A549 (cell line): ENCODE measurements around the gene ADIG.

Experiments used
- BHLHE40 ChIP-seq: IDR thresholded peaks from 2 replicates; pipeline ENCODE4 v1.6.1; 2012; ENCODE audit warnings: low read depth, low read length, inconsistent platforms
- CTCF ChIP-seq: fragments of >200 bp; sonication (Bioruptor Twin); formaldehyde crosslinking; IDR thresholded peaks from 3 replicates; pipeline ENCODE4 v1.5.1; 2016
- E2F6 ChIP-seq: IDR thresholded peaks from 2 replicates; pipeline ENCODE4 v1.6.1; 2012; ENCODE audit warnings: low read depth, borderline replicate concordance
- ELK1 ChIP-seq: fragments of 150-350 bp; IDR thresholded peaks from 2 replicates; pipeline ENCODE4 v1.6.1; 2014; ENCODE audit warnings: low read depth, mild to moderate bottlenecking, low read length
- HOXA7 ChIP-seq: fragments of 250-450 bp; sonication (Bioruptor Pico); IDR thresholded peaks from 2 replicates; pipeline ENCODE4 v1.5.0; 2020; ENCODE audit warnings: mild to moderate bottlenecking, moderate library complexity
- MYC ChIP-seq: IDR thresholded peaks from 2 replicates; pipeline ENCODE4 v1.6.1; 2012; ENCODE audit warnings: mild to moderate bottlenecking, inconsistent platforms, low read length, improper control_type of control experiment, borderline replicate concordance
- POLR2A ChIP-seq: IDR thresholded peaks from 2 replicates; pipeline ENCODE4 v1.6.1; 2012; ENCODE audit warnings: mild to moderate bottlenecking, low read length
- REST ChIP-seq: fragments of 200-600 bp; sonication (generic); IDR thresholded peaks from 2 replicates; pipeline ENCODE4 v1.6.1; 2016; ENCODE audit warnings: antibody characterized with exemption, mild to moderate bottlenecking, moderate library complexity

GRCh38 chr20:38579219-38579910 lies 1.6 kb upstream of the ADIG start:
- TF ChIP-seq MYC (no peak), ELK1 (no peak), E2F6 (no peak), POLR2A (no peak), CTCF (no peak), HOXA7 (CRISPR knock-in tag) (no peak), BHLHE40 (no peak), REST (no peak)
